Hindlimb muscle (tissue), 1 donor: ENCODE data around the gene NUP54. TPM values are rescaled to one million over a fixed set of nuclear protein-coding genes. Genes with fewer than 3 reads are reported as not detected.

Experiments used
- DNase-seq: peaks from one replicate; pipeline ENCODE4 v3.0.0-alpha.2; 2013
- polyA plus RNA-seq: library from polyadenylated mRNA; unstranded; fragments of 120-200 nt; gene quantifications from one replicate; pipeline ENCODE4 v1.2.1, GENCODE V29; 2013; ENCODE audit not compliant: insufficient read length

The NUP54 gene
- polyA plus RNA-seq: 32.4 TPM

GRCh38 chr4:76148142-76148865, at the start of gene NUP54:
TSS of gene NUP54 (minus strand) at chr4:76148397. CDS start at chr4:76148374, 23 bp downstream.
- peak; percentile 97 for DNase-seq

GRCh38 chr4:76197031-76197743, 49.0 kb upstream of the NUP54 start:
- DNase-seq: no peak

GRCh38 chr4:76196376-76196775, 48.2 kb upstream of the NUP54 start:
- DNase-seq: no peak

- DNase-seq: no peak
Observed at GRCh38 chr4:76195326-76195725, 47.1 kb upstream of the NUP54 start.

GRCh38 chr4:76194325-76194724, 46.1 kb upstream of the NUP54 start:
- no peak for DNase-seq

- DNase-seq: no peak
Observed at GRCh38 chr4:76192236-76192635, 44.0 kb upstream of the NUP54 start.

GRCh38 chr4:76188557-76188956, 40.4 kb upstream of the NUP54 start:
- DNase-seq: no peak

- no peak for DNase-seq
Observed at GRCh38 chr4:76188149-76188548, 40.0 kb upstream of the NUP54 start.

- DNase-seq: no peak
Observed at GRCh38 chr4:76187152-76187551, 39.0 kb upstream of the NUP54 start.

- no peak for DNase-seq
Observed at GRCh38 chr4:76182463-76182862, 34.3 kb upstream of the NUP54 start.

GRCh38 chr4:76179398-76180318, 31.5 kb upstream of the NUP54 start:
- DNase-seq: peak; percentile 59

- no peak for DNase-seq
Observed at GRCh38 chr4:76178296-76178695, 30.1 kb upstream of the NUP54 start.

GRCh38 chr4:76177709-76178108, 29.5 kb upstream of the NUP54 start:
- DNase-seq: no peak

GRCh38 chr4:76175336-76175735, 27.1 kb upstream of the NUP54 start:
- DNase-seq: no peak

- DNase-seq: no peak
Observed at GRCh38 chr4:76174216-76174615, 26.0 kb upstream of the NUP54 start.

- DNase-seq: no peak
Observed at GRCh38 chr4:76168688-76169087, 20.5 kb upstream of the NUP54 start.

- no peak for DNase-seq
Observed at GRCh38 chr4:76166480-76166879, 18.3 kb upstream of the NUP54 start.

GRCh38 chr4:76160355-76160754, 12.2 kb upstream of the NUP54 start:
- DNase-seq: no peak

- DNase-seq: no peak
Observed at GRCh38 chr4:76156635-76157034, 8.4 kb upstream of the NUP54 start.

GRCh38 chr4:76155979-76156378, 7.8 kb upstream of the NUP54 start:
- no peak for DNase-seq

- DNase-seq: no peak
Observed at GRCh38 chr4:76153356-76153755, 5.2 kb upstream of the NUP54 start.

- peak; percentile 64 for DNase-seq
Observed at GRCh38 chr4:76147454-76148141, 599 bp downstream of the NUP54 start.
